Upper lobe of right lung (tissue), 1 donor: Measurements from ENCODE around the gene PIGQ. TPM values are rescaled to one million over a fixed set of nuclear protein-coding genes. Genes with fewer than 3 reads are reported as not detected.

Source experiments
- ATAC-seq: fragments of 200-7000 bp; cut with Tn5 transposase; one replicate; pipeline ENCODE4 v1.9.1; 2020; ENCODE audit warnings: mild to moderate bottlenecking, moderate library complexity
- DNase-seq: peaks from one replicate; pipeline ENCODE4 v3.0.0-alpha.2; 2020
- H3K27ac ChIP-seq: fragments of 200-600 bp; one replicate; pipeline ENCODE4 v1.8.0; 2022
- H3K27me3 ChIP-seq: fragments of 200-600 bp; one replicate; pipeline ENCODE4 v1.8.0; 2022; ENCODE audit warnings: mild to moderate bottlenecking
- H3K36me3 ChIP-seq: fragments of 200-600 bp; one replicate; pipeline ENCODE4 v1.8.0; 2022
- H3K4me1 ChIP-seq: fragments of 200-600 bp; one replicate; pipeline ENCODE4 v1.8.0; 2022
- H3K4me3 ChIP-seq: fragments of 200-600 bp; one replicate; pipeline ENCODE4 v1.8.0; 2022; ENCODE audit warnings: mild to moderate bottlenecking
- H3K9me3 ChIP-seq: fragments of 200-600 bp; one replicate; pipeline ENCODE4 v1.8.0; 2022
- CTCF ChIP-seq: fragments of 200-600 bp; IDR thresholded peaks from one replicate; pipeline ENCODE4 v1.8.0; 2022; ENCODE audit warnings: antibody characterized with exemption
- intact Hi-C: fragments of 100-400 bp; cut with DNase I; formaldehyde crosslinking; loops from one replicate; pipeline ENCODE4 v1.11.0; 2022
- total RNA-seq: library from RNA; stranded (reverse); fragmentation: NEBNext Ultra II Directional; extraction: Animal tissue kit (Norgen Biotek cat#: 25700); gene quantifications from one replicate; pipeline ENCODE4 v1.2.1, GENCODE V29; 2021
- donor health status: DM: no; HTN: yes; CAD: no; lungs with severe emphysema.

PIGQ gene
- total RNA-seq, 1 donor from 2014 or later: 59.4 TPM

- Histone ChIP-seq H3K27ac (peak overlapping the region; percentile 98), H3K9me3 (no peaks in the 10 kb centered on the region), H3K4me1 (peaks cover 51% of the 10 kb centered on the region), H3K36me3 (no peaks in the 10 kb centered on the region), H3K4me3 (peak overlapping the region; percentile 95), H3K27me3 (no peaks in the 10 kb centered on the region)
- TF ChIP-seq CTCF: no peak
- ATAC-seq (peak; percentile 81), DNase-seq (peak; percentile 99)
- intact Hi-C loops: no loop called here
Observed at GRCh38 chr16:588889-589657, 19.3 kb downstream of the PIGQ start.

GRCh38 chr16:589658-590187 lies 20.0 kb downstream of the PIGQ start, which contains the start of gene RAB40C:
Gene RAB40C (plus strand): TSS chr16:590066. CDS start chr16:590292, 226 bp downstream.
- Histone ChIP-seq H3K4me1 (peaks cover 56% of the 10 kb centered on the region), H3K27ac (peak within 1 kb of the TSS; percentile 98), H3K4me3 (peak within 1 kb of the TSS; percentile 95), H3K9me3 (no peaks in the 10 kb centered on the region), H3K36me3 (no peaks in the 10 kb centered on the region), H3K27me3 (no peaks in the 10 kb centered on the region)
- intact Hi-C loops: no loop called here
- TF ChIP-seq CTCF: peak; percentile 25
- ATAC-seq: peak; percentile 89
- peak; percentile 100 for DNase-seq

GRCh38 chr16:590188-590814 lies 20.5 kb downstream of the PIGQ start:
- DNase-seq (peak; percentile 80), ATAC-seq (no peak)
- Histone ChIP-seq H3K36me3 (no peaks in the 10 kb centered on the region), H3K4me3 (peak overlapping the region; percentile 86), H3K27me3 (no peaks in the 10 kb centered on the region), H3K4me1 (peaks cover 56% of the 10 kb centered on the region), H3K9me3 (no peaks in the 10 kb centered on the region), H3K27ac (peak overlapping the region; percentile 85)
- TF ChIP-seq CTCF: no peak
- intact Hi-C loops: no loop called here

- Histone ChIP-seq H3K4me1 (peaks cover 56% of the 10 kb centered on the region), H3K27ac (peak overlapping the region; percentile 85), H3K36me3 (no peaks in the 10 kb centered on the region), H3K27me3 (no peaks in the 10 kb centered on the region), H3K9me3 (no peaks in the 10 kb centered on the region), H3K4me3 (peak overlapping the region; percentile 86)
- intact Hi-C loops: no loop called here
- ATAC-seq (no peak), DNase-seq (no peak)
- TF ChIP-seq CTCF: no peak
Observed at GRCh38 chr16:590815-591200, 21.0 kb downstream of the PIGQ start.

- H3K4me3 ChIP-seq: peak overlapping the region; percentile 86
- peak overlapping the region; percentile 85 for H3K27ac ChIP-seq
- no peak for TF ChIP-seq CTCF
- intact Hi-C loops: no loop called here
- no peaks in the 10 kb centered on the region for H3K9me3 ChIP-seq
- peaks cover 56% of the 10 kb centered on the region for H3K4me1 ChIP-seq
- no peaks in the 10 kb centered on the region for H3K27me3 ChIP-seq
- ATAC-seq: no peak
- H3K36me3 ChIP-seq: no peaks in the 10 kb centered on the region
- DNase-seq: no peak
Observed at GRCh38 chr16:591231-591630, 21.5 kb downstream of the PIGQ start.
